Mucosa of stomach (tissue), 1 donor: Measurements from ENCODE around the gene ARHGAP29.
"Not testable (repeated sequence)": the region's sequence is repeated elsewhere in the genome, so short reads cannot be mapped to it uniquely, and the experiment has no call there.

Experiments
- H3K27me3 ChIP-seq: one replicate; pipeline ENCODE4 v1.7.0; 2013; ENCODE audit warnings: mild to moderate bottlenecking, low read length; ENCODE audit not compliant: control insufficient read depth, insufficient read depth
- H3K36me3 ChIP-seq: one replicate; pipeline ENCODE4 v1.7.0; 2013; ENCODE audit warnings: low read length; ENCODE audit not compliant: control insufficient read depth, insufficient read depth
- H3K4me1 ChIP-seq: one replicate; pipeline ENCODE4 v1.7.0; 2013; ENCODE audit warnings: mild to moderate bottlenecking, low read length; ENCODE audit not compliant: control insufficient read depth, insufficient read depth
- H3K4me3 ChIP-seq: one replicate; pipeline ENCODE4 v1.7.0; 2013; ENCODE audit warnings: low read length
- H3K9ac ChIP-seq: one replicate; pipeline ENCODE4 v1.7.0; 2013; ENCODE audit warnings: mild to moderate bottlenecking, low read length, moderate library complexity
- H3K9me3 ChIP-seq: one replicate; pipeline ENCODE4 v1.7.0; 2013; ENCODE audit warnings: mild to moderate bottlenecking, low read length, moderate library complexity; ENCODE audit not compliant: control insufficient read depth
- donor health status: Pancreatic carcinoma.

Gene ARHGAP29

GRCh38 chr1:94183197-94183815 lies 54.1 kb downstream of the ARHGAP29 start:
- Histone ChIP-seq H3K9ac (no peak overlapping the region), H3K4me3 (no peak overlapping the region), H3K9me3 (no peaks in the 10 kb centered on the region), H3K36me3 (peaks cover 7% of the 10 kb centered on the region), H3K4me1 (no peaks in the 10 kb centered on the region), H3K27me3 (no peaks in the 10 kb centered on the region)

GRCh38 chr1:94182191-94182590 lies 55.2 kb downstream of the ARHGAP29 start:
- Histone ChIP-seq H3K9me3 (no peaks in the 10 kb centered on the region), H3K4me3 (no peak overlapping the region), H3K9ac (no peak overlapping the region), H3K36me3 (peaks cover 7% of the 10 kb centered on the region), H3K4me1 (no peaks in the 10 kb centered on the region), H3K27me3 (no peaks in the 10 kb centered on the region)

DNA sequence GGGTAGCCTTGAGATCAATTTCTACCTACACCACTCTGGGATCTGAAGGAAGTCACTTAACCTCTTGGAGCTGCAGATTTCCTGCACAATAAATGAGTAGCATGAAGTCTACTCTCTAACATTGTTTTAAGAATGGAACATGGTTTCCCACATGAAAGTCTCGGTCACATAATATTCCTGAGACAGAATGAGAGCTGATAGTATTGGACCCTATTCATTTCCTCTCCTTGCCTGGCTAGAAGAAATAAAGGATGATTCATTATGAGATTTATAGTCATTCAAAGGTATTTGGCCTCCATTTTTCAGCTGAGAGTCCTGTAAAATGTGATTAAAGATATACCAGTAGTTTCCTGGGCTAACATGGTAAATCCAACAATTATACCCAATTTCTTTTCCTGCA lies 56.7 kb downstream of the ARHGAP29 start:
- H3K4me3 ChIP-seq, result no peak overlapping the region
- H3K36me3 ChIP-seq, result peaks cover 7% of the 10 kb centered on the region
- H3K9ac ChIP-seq, result no peak overlapping the region
- H3K9me3 ChIP-seq, result no peaks in the 10 kb centered on the region
- no peaks in the 10 kb centered on the region for H3K4me1 ChIP-seq
- no peaks in the 10 kb centered on the region for H3K27me3 ChIP-seq

DNA sequence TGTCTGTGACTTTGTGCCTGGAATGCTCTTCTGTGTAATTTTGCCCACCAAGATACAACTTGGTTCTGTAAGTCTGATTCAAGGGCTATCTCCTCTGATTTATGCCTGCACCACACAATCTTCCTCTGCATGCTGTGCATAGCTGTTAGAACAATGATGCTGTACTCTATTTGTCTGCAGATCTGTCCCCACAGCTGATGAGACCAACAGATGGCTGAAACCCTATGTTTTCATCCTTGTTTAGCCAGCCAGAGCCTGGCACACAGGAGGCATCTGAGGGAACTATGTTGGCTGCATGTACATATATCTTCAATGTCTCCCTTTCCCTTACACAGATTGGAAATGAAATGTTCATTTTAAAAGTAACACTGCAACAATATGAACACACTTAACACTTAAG lies 58.5 kb downstream of the ARHGAP29 start:
- Histone ChIP-seq H3K4me1 (no peaks in the 10 kb centered on the region), H3K4me3 (no peak overlapping the region), H3K27me3 (no peaks in the 10 kb centered on the region), H3K36me3 (peaks cover 7% of the 10 kb centered on the region), H3K9me3 (no peaks in the 10 kb centered on the region), H3K9ac (no peak overlapping the region)

DNA sequence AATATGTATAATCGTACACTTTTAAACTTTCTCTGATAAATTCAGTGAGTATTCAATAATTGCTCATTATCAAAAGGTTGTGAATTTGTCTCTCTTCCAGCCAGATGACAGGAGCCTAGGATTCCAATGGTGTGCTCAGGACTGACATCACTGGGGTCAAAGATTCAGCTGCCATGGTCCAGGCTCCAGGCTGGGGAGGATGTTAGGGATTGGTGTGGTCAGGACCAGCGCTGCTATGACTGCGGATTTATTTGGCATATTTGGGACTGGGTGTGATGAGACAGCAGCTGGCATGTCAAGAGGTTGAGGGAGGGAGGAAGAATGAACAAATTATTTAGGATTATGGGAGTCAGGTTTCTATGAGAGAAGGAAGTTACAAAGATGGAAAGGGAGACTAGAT lies 68.3 kb downstream of the ARHGAP29 start:
- Histone ChIP-seq H3K36me3 (no peaks in the 10 kb centered on the region), H3K4me3 (no peak overlapping the region), H3K9me3 (no peaks in the 10 kb centered on the region), H3K9ac (no peak overlapping the region), H3K27me3 (no peaks in the 10 kb centered on the region), H3K4me1 (no peaks in the 10 kb centered on the region)

DNA sequence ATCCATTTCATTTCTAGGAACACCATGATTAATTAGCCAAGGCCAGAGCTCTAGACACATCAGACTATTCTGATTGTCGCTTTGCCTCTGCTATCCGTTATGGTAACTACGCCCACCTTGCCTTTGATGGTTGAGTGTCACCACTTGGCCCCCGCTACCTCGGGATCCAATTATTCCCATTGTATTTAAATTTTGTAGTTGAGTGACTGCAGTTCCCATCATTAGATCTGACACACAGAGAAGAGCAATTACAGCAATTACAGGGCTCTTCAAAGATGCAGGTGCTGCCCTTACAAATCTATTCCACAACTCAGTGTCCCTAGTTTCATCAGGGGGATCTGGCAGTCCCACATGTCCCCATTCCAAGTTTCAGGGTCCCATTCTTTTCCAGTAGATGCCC lies 71.5 kb downstream of the ARHGAP29 start:
- no peaks in the 10 kb centered on the region for H3K9me3 ChIP-seq
- H3K27me3 ChIP-seq, result no peaks in the 10 kb centered on the region
- H3K4me3 ChIP-seq, result no peak overlapping the region
- H3K4me1 ChIP-seq, result no peaks in the 10 kb centered on the region
- no peak overlapping the region for H3K9ac ChIP-seq
- H3K36me3 ChIP-seq, result no peaks in the 10 kb centered on the region

GRCh38 chr1:94164885-94165284 lies 72.5 kb downstream of the ARHGAP29 start:
- not testable (repeated sequence) for H3K4me3 ChIP-seq, H3K36me3 ChIP-seq, H3K9me3 ChIP-seq, H3K9ac ChIP-seq, H3K4me1 ChIP-seq, H3K27me3 ChIP-seq

DNA sequence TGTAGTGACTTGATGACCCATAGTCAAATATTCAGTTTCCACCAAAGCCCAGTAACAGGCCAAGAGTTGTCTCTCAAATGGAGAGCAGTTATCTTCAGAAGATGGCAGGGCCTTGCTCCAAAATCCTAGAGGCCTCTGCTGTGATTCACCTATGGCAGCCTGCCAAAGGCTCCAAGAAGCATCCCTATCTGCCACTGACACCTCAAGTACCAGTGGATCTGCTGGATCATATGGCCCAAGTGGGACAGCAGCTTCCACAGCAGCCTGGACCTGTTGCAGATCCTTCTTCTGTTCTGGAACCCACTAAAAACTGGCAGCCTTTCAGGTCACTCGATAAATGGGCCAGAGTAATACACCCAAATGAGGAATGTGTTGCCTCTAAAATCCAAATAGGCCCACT lies 73.3 kb downstream of the ARHGAP29 start:
- not testable (repeated sequence) for H3K36me3 ChIP-seq, H3K9me3 ChIP-seq, H3K4me3 ChIP-seq, H3K4me1 ChIP-seq, H3K27me3 ChIP-seq, H3K9ac ChIP-seq

GRCh38 chr1:94163249-94163648 lies 74.1 kb downstream of the ARHGAP29 start:
- H3K9ac ChIP-seq, H3K4me1 ChIP-seq, H3K27me3 ChIP-seq, H3K4me3 ChIP-seq, H3K36me3 ChIP-seq, H3K9me3 ChIP-seq: not testable (repeated sequence)

DNA sequence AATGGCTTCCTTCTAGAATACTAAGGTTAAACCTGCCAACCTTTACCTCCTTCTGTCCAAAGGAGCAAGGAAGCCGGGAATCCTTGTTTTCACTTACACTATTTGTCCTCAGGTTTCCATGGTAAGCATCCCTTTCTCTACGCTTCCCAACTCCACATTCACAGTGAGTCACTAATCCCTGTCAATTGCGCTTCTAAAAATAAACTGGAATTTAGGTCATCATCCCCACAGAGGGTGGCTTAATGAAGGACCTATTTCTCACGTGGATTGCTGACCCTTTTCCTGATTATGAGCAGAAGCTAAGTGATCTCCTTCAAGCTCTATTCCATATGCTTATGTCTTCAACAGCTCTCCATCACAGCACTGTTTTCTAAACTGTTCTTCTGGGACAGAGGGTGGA lies 76.6 kb downstream of the ARHGAP29 start:
- Histone ChIP-seq H3K27me3 (no peaks in the 10 kb centered on the region), H3K9me3 (no peaks in the 10 kb centered on the region), H3K4me1 (no peaks in the 10 kb centered on the region), H3K36me3 (no peaks in the 10 kb centered on the region), H3K9ac (no peak overlapping the region), H3K4me3 (no peak overlapping the region)

- no peak overlapping the region for H3K9ac ChIP-seq
- no peak overlapping the region for H3K4me3 ChIP-seq
- H3K4me1 ChIP-seq, result no peaks in the 10 kb centered on the region
- H3K27me3 ChIP-seq, result no peaks in the 10 kb centered on the region
- H3K9me3 ChIP-seq, result no peaks in the 10 kb centered on the region
- H3K36me3 ChIP-seq, result no peaks in the 10 kb centered on the region
Measured at GRCh38 chr1:94156096-94156625, 81.2 kb downstream of the ARHGAP29 start.

DNA sequence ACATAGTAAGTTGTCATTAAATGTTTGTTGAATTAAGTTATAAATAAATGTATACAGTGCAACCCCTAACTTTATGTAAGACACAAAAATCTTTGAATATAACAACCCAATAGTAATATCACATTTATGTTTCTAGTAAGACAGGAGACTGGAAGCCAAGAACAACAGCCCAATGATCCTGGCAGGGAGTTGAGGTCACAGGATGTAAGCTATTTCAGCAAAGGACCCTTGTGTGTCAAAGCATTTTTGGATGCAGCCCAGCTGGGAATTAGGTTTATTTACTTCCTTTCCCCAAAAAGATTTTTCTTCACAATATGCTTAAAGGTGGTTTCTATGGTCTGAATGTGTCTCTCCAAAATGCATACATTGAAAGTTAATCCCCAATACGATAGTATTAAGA lies 82.4 kb downstream of the ARHGAP29 start:
- Histone ChIP-seq H3K36me3 (no peaks in the 10 kb centered on the region), H3K4me3 (no peak overlapping the region), H3K9me3 (no peaks in the 10 kb centered on the region), H3K4me1 (no peaks in the 10 kb centered on the region), H3K9ac (no peak overlapping the region), H3K27me3 (no peaks in the 10 kb centered on the region)

- Histone ChIP-seq H3K4me1 (no peaks in the 10 kb centered on the region), H3K36me3 (no peaks in the 10 kb centered on the region), H3K9ac (no peak overlapping the region), H3K27me3 (no peaks in the 10 kb centered on the region), H3K4me3 (no peak overlapping the region), H3K9me3 (no peaks in the 10 kb centered on the region)
Measured at GRCh38 chr1:94153133-94153532, 84.3 kb downstream of the ARHGAP29 start.
